ENCODE measurements around the gene SELENOV.

The SELENOV gene

DNA sequence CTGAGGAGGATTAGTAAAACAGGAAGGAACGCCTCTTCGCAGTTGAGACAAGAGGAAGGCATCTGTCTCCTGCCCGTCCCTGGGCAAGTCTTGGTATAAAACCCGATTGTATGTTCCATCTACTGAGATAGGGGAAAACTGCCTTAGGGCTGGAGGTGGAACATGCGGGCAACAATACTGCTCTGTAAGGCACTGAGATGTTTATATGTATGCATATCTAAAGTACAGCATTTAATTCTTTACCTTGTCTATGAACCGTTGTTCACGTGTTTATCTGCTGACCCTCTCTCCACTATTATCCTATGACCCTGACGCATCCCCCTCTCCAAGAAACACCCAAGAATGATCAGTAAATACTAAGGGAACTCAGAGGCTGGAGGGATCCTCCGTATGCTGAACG is 35.0 kb upstream of the SELENOV start:
- H3K9me3 Mint-ChIP-seq: no peaks in the 10 kb centered on the region
- H3K36me3 Mint-ChIP-seq (ENCODE audit: insufficient read depth): peaks cover 45% of the 10 kb centered on the region
- H3K27me3 Mint-ChIP-seq: no peaks in the 10 kb centered on the region
- H3K27ac Mint-ChIP-seq: peak overlapping the region; percentile 94 to 96
- ATAC-seq (replicated peaks): no peak
- DNase-seq: no peak
- peak overlapping the region; percentile 85 to 96 for H3K4me3 Mint-ChIP-seq
- peaks cover 17 to 22% of the 10 kb centered on the region in 2 donors for H3K4me1 Mint-ChIP-seq (ENCODE audit: low read depth in 2 of 2)

DNA sequence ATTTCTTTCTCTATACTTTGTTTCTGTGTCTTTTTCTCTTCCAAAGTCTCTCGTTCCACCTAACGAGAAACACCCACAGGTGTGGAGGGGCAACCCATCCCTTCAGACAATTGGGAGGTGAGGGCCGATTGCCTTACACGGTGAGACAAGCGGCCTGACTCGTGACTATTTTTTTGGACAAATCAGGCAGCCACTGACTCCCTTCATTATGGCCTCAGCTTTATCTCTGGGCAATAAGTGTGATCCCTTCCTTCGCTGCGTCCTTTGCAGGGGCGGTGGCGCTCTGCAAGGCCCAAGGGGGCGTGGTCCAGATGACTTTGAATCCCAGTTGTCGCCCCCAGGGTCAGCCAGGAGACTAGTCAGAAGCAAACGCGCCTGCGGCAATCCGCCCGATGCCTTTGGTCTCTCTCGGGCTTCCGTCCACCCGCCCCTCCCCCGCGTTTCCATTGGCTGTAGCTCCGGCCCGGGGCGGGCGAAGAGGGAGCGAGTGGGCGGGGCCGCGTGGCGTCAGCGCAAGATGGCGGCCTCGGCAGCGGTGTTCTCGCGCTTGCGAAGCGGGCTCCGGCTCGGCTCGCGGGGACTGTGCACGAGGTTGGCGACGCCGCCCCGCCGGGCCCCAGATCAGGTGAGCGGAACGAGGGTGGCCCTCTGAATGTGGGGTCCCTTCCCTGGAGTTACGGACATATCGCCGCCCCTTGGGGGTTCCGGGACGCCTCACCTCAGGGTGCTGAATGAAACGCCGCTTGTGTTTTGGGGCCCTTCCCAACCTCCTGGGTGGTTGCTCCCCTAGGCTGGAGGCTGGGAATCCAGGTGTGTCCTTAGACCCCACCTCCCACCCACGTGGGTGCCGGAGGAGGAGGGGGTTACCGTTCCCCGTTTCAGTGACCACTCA is 34.4 kb upstream of the SELENOV start, which contains the start of gene TIMM50:
TSS of gene TIMM50 (plus strand) at position 502 of the 892 bp plus-strand sequence. CDS start at position 518, 16 bp downstream.
- Mint-ChIP-seq H3K9me3 (no peaks in the 10 kb centered on the region), H3K36me3 (ENCODE audit: insufficient read depth) (peaks cover 41% of the 10 kb centered on the region), H3K4me3 (peak within 1 kb of the TSS; percentile 85 to 96), H3K27ac (peak within 1 kb of the TSS; percentile 94 to 96), H3K27me3 (no peaks in the 10 kb centered on the region), H3K4me1 (ENCODE audit: low read depth in 2 of 2) (peaks cover 17 to 22% of the 10 kb centered on the region in 2 donors)
- DNase-seq (peak; percentile 95 to 96 (median 96)), ATAC-seq (replicated peaks) (peak; percentile 95)

DNA sequence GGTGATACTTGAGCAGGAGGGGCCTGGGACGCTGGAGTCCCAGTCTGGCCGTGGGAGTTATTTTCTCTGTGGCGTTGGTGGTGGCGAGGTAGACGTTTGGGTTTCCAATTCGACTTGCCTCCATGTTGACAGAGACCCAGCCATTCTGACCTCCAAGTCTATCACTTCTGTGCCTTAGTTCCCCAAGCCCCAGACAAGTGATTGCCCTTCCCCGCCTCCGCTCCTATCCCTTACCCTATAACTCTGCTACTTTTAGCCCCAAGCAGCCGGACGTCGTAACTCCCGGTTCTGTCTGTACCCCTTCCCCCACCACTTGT is 33.8 kb upstream of the SELENOV start:
- Mint-ChIP-seq H3K4me3 (peak overlapping the region; percentile 85 to 96), H3K4me1 (ENCODE audit: low read depth in 2 of 2) (peaks cover 17 to 22% of the 10 kb centered on the region in 2 donors), H3K27ac (peak overlapping the region; percentile 94 to 96), H3K36me3 (ENCODE audit: insufficient read depth) (peaks cover 38% of the 10 kb centered on the region), H3K27me3 (no peaks in the 10 kb centered on the region), H3K9me3 (no peaks in the 10 kb centered on the region)
- DNase-seq (no peak), ATAC-seq (replicated peaks) (peak; percentile 3)

DNA sequence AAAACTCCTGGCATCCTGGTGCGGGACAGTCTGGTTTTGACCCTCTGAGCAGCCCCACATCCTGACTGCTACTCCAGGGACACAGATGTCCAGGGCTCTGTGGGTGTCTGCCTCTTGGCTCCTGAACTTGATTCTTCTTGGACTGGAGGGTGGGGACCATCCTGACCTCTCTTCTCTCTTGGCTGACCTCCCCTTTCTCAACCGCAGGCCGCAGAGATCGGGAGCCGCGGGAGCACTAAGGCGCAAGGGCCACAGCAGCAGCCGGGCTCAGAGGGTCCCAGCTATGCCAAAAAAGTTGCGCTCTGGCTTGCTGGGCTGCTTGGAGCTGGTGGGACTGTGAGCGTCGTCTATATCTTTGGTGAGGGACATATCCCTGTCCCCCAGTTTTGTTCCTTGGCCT is 33.3 kb upstream of the SELENOV start:
- DNase-seq (no peak), ATAC-seq (replicated peaks) (no peak)
- no peaks in the 10 kb centered on the region for H3K9me3 Mint-ChIP-seq
- H3K27me3 Mint-ChIP-seq: no peaks in the 10 kb centered on the region
- peaks cover 17 to 24% of the 10 kb centered on the region in 2 donors for H3K4me1 Mint-ChIP-seq (ENCODE audit: low read depth in 2 of 2)
- H3K36me3 Mint-ChIP-seq (ENCODE audit: insufficient read depth): peaks cover 35% of the 10 kb centered on the region
- peak overlapping the region; percentile 94 to 96 for H3K27ac Mint-ChIP-seq
- H3K4me3 Mint-ChIP-seq: peak overlapping the region; percentile 85 to 96

DNA sequence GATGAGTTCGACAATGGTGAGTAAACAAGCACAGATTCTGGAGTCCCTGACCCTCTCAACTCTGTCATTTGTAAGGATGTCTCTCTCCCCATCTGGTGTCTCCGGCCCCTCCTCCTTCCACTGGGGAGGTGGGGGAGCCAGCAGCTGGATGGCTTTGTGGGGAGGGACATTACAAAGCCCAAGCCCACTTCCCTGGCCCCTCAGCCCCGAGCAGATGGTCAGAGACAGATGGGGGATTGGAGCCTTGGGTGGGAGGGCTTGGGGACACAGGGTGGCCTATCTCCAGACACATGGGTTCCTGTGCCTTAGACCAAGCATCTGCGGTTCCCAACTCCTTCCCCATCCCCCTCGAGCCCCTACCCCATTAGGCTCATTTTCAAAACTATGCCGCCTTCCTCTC is 31.8 kb upstream of the SELENOV start:
- Mint-ChIP-seq H3K9me3 (no peaks in the 10 kb centered on the region), H3K36me3 (ENCODE audit: insufficient read depth) (peaks cover 37% of the 10 kb centered on the region), H3K4me1 (ENCODE audit: low read depth in 2 of 2) (peaks cover 21 to 27% of the 10 kb centered on the region in 2 donors), H3K4me3 (peak overlapping the region in 1 of 2 donors; percentile 33), H3K27me3 (no peaks in the 10 kb centered on the region), H3K27ac (peak overlapping the region in 1 of 2 donors; percentile 14)
- ATAC-seq (replicated peaks): no peak
- DNase-seq: no peak

DNA sequence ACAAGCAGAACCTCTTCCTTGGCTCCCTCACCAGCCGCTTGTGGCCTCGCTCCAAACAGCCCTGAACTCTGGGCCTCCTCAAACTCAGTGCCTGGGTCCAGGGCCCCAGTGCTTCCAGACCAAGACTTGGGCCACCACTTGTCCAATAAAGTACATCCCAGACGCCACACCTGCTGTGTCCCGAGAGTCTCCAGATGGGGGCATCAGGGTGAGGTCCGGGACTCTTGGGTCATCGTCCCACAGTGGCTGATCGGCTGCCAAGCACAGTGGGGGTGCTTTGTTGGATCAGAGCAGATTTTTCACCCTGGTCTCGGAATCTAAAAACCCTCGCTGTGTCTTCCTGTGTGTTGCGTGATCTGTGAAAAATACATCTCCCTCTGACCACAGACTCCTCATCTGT is 25.2 kb upstream of the SELENOV start:
- H3K27me3 Mint-ChIP-seq: no peaks in the 10 kb centered on the region
- ATAC-seq (replicated peaks): no peak
- H3K9me3 Mint-ChIP-seq: no peaks in the 10 kb centered on the region
- H3K4me3 Mint-ChIP-seq: no peak overlapping the region
- peaks cover 46% of the 10 kb centered on the region for H3K36me3 Mint-ChIP-seq (ENCODE audit: insufficient read depth)
- no peak for DNase-seq
- no peak overlapping the region for H3K27ac Mint-ChIP-seq
- peaks cover 4 to 5% of the 10 kb centered on the region in 2 donors for H3K4me1 Mint-ChIP-seq (ENCODE audit: low read depth in 2 of 2)

DNA sequence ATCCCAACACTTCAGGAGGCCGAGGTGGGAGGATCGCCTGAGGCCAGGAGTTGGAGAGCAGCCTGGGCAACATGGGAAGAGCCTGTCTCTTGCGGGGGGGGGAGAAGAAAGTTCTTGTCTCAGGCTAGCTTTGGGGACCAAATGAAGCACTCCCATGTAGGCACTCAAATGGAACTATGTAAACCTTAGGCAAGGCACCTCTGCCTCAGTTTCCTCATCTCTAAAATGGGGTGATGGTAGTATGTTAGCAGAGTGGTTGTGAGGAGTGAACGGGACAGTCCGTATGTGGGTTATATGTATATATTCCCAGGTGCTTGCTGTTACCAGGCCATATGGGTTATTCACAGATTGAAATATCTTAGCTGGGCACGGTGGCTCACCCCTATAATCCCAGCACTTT is 22.7 kb upstream of the SELENOV start:
- no peak for ATAC-seq (replicated peaks)
- DNase-seq: no peak
- H3K4me1 Mint-ChIP-seq (ENCODE audit: low read depth in 2 of 2): peaks cover 0 to 2% of the 10 kb centered on the region in 2 donors
- H3K9me3 Mint-ChIP-seq: no peaks in the 10 kb centered on the region
- peaks cover 36% of the 10 kb centered on the region for H3K36me3 Mint-ChIP-seq (ENCODE audit: insufficient read depth)
- peaks cover 12 to 14% of the 10 kb centered on the region in 2 donors for H3K27me3 Mint-ChIP-seq
- no peak overlapping the region for H3K27ac Mint-ChIP-seq
- no peak overlapping the region for H3K4me3 Mint-ChIP-seq

DNA sequence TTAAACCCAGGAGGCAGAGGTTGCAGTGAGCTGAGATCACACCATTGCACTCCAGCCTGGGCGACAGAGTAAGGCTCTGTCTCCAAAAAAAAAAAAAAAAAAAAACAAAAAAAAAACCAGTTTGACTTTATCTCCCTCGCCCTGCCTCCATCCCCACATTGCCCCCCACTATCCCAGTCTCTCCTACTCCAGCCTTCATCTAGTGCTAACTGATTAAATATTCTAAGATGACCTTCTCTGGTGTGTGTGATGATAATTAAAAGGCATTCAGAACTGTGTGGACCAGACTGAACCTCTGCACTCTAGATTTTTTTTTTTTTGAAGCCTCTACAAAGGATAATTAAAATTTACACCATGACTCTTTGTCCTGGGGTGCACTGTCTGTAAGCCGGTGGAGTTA is 22.2 kb upstream of the SELENOV start:
- ATAC-seq (replicated peaks) (no peak), DNase-seq (no peak)
- Mint-ChIP-seq H3K27ac (no peak overlapping the region), H3K4me1 (ENCODE audit: low read depth in 2 of 2) (peaks cover 0 to 2% of the 10 kb centered on the region in 2 donors), H3K4me3 (no peak overlapping the region), H3K9me3 (no peaks in the 10 kb centered on the region), H3K27me3 (peaks cover 17% of the 10 kb centered on the region in 2 donors), H3K36me3 (ENCODE audit: insufficient read depth) (peaks cover 31% of the 10 kb centered on the region)

DNA sequence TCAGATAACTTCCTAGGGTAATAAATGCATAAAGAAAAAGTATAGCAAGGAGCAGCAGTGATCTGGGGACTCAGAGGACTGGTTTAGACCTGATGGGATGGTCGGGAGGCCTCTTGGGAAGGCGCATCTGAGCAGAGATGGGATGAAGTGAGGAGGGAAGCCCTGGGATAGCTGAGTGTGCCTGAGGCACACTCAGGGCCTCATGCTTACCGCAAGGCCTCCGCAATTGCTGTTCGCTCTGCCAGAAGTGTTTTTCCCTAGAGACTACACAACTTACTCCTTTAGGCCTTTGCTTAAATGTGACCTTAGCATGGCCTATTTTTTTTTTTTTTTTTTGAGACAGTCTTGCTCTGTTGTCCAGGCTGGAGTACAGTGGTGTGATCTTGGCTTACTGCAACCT is 20.3 kb upstream of the SELENOV start:
- Mint-ChIP-seq H3K27me3 (peaks cover 33 to 36% of the 10 kb centered on the region in 2 donors), H3K9me3 (no peaks in the 10 kb centered on the region), H3K27ac (no peak overlapping the region), H3K4me3 (no peak overlapping the region), H3K36me3 (ENCODE audit: insufficient read depth) (peaks cover 19% of the 10 kb centered on the region), H3K4me1 (ENCODE audit: low read depth in 2 of 2) (peaks cover 12 to 14% of the 10 kb centered on the region in 2 donors)
- ATAC-seq (replicated peaks): no peak
- no peak for DNase-seq

DNA sequence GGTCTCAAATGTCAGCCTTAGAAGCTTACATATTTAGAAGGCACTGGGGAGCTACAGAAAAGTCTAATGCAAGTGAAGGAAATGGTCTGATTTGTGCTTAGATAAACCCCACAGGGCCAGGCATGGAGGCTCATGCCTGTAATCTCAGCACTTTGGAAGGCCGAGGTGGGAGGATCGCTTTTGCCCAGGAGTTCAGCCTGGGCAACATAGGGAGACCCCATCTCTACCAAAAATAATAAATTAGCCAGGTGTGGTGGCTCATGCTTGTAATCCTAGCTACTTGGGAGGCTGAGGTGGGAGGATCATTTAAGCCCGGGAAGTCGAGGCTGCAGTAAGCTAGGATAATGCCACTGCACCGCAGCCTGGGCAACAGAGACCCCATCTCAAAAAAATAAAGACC is 18.9 kb upstream of the SELENOV start:
- H3K36me3 Mint-ChIP-seq (ENCODE audit: insufficient read depth): peaks cover 9% of the 10 kb centered on the region
- DNase-seq (no peak), ATAC-seq (replicated peaks) (no peak)
- peaks cover 46 to 50% of the 10 kb centered on the region in 2 donors for H3K27me3 Mint-ChIP-seq
- no peak overlapping the region for H3K4me3 Mint-ChIP-seq
- peaks cover 16 to 17% of the 10 kb centered on the region in 2 donors for H3K4me1 Mint-ChIP-seq (ENCODE audit: low read depth in 2 of 2)
- H3K27ac Mint-ChIP-seq: no peak overlapping the region
- H3K9me3 Mint-ChIP-seq: no peaks in the 10 kb centered on the region

DNA sequence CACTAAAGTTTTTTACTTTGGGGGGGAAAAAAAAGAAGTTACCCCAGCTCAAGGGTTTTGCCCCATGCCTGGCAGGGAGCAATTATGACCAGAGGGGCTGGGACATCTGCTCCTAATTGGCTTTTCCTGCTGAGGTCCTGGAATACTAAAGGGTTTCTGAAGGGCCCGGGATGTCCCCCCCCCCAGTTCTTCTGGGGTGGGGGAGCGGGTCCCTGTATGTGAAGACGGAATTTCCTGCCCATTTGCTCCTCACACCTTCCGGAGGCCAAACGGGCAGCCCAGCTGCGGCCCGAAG is 17.3 kb upstream of the SELENOV start:
- ATAC-seq (replicated peaks): no peak
- Mint-ChIP-seq H3K9me3 (no peaks in the 10 kb centered on the region), H3K36me3 (ENCODE audit: insufficient read depth) (peaks cover 5% of the 10 kb centered on the region), H3K27ac (no peak overlapping the region), H3K4me1 (ENCODE audit: low read depth in 2 of 2) (peaks cover 16 to 17% of the 10 kb centered on the region in 2 donors), H3K4me3 (peak overlapping the region; percentile 55 to 71), H3K27me3 (peaks cover 52 to 57% of the 10 kb centered on the region in 2 donors)
- no peak for DNase-seq

DNA sequence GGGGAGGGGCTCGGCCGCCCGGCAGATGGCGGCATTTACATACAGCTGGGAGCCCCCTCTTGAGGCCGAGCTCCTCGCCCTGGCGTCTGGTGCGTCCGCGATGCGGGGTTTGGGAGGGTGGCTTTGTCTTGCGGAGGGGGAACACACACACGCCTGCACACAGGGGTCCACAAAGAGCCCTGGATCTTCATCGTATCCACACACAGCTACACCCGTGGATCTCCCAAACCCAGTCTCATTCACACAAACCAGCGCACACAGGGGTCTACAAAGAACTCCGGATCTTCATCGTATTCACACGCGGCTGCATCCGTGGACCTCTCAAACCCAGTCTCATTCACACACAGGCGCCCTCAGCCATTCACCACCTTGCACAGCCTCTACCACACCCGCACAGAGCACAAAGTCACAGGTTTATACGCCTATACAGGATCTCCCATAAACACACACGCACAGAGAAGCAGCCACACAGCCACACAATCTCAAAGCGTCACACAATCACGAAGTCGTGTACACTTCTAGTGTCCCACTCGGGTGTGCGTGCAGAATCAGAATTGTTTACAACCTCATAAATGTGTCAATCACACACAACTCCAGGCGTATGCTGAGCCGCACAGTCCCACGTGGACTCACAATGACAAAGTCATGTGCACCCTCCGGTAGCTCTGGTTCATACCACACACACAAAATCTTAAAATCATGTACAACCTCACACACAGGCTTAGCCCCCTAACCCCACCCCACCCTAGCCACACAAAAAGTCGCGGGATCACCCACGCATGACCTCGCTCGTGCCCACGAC is 16.7 kb upstream of the SELENOV start:
- Mint-ChIP-seq H3K4me1 (ENCODE audit: low read depth in 2 of 2) (peaks cover 16 to 21% of the 10 kb centered on the region in 2 donors), H3K9me3 (no peaks in the 10 kb centered on the region), H3K36me3 (ENCODE audit: insufficient read depth) (peaks cover 8% of the 10 kb centered on the region), H3K27me3 (peaks cover 55 to 60% of the 10 kb centered on the region in 2 donors), H3K27ac (no peak overlapping the region), H3K4me3 (peak overlapping the region; percentile 55 to 71)
- ATAC-seq (replicated peaks) (peak; percentile 61), DNase-seq (no peak)

DNA sequence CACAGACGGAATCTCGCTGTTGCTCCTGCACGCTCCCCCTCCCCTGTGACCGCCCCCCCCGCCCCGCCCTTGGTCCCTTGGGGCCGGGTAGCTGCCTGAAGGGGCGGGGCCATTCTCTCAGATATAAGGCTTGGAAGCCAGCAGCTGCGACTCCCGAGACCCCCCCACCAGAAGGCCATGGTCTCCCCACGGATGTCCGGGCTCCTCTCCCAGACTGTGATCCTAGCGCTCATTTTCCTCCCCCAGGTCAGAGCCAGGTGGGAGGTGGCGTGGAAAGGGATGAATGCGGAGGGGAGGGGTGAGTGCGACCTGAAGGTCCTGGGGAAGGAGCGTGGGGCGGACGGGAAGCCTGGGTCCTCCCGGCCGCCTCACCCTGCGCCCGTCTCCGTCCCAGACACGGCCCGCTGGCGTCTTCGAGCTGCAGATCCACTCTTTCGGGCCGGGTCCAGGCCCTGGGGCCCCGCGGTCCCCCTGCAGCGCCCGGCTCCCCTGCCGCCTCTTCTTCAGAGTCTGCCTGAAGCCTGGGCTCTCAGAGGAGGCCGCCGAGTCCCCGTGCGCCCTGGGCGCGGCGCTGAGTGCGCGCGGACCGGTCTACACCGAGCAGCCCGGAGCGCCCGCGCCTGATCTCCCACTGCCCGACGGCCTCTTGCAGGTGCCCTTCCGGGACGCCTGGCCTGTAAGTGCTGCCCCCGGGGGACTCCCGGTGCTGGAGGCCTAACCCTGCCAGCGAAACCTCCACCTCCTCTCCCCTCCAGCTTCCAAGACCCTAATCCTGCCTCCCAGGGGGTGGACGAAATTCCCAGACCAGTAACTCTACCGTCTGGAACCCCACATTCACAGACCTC is 15.9 kb upstream of the SELENOV start, which contains the start of gene DLL3:
TSS of gene DLL3 (plus strand) at position 150 of the 845 bp plus-strand sequence. CDS start at position 178, 28 bp downstream.
- ATAC-seq (replicated peaks): peak; percentile 2
- H3K4me1 Mint-ChIP-seq (ENCODE audit: low read depth in 2 of 2): peaks cover 23 to 28% of the 10 kb centered on the region in 2 donors
- H3K36me3 Mint-ChIP-seq (ENCODE audit: insufficient read depth): peaks cover 12% of the 10 kb centered on the region
- peak within 1 kb of the TSS; percentile 69 to 71 for H3K4me3 Mint-ChIP-seq
- peaks cover 64 to 69% of the 10 kb centered on the region in 2 donors for H3K27me3 Mint-ChIP-seq
- no peak for DNase-seq
- no peaks in the 10 kb centered on the region for H3K9me3 Mint-ChIP-seq
- no peak within 1 kb of the TSS for H3K27ac Mint-ChIP-seq

Measured in effector memory CD8-positive, alpha-beta T cell (primary cell).